ENCODE measurements around the gene TLE5. TPM values are rescaled to one million over a fixed set of nuclear protein-coding genes. Genes with fewer than 3 reads are reported as not detected.

The TLE5 gene
- total and polyA plus RNA-seq, 8 donors: 335 to 954 (median 788) TPM

GRCh38 chr19:3025549-3025886 is 36.8 kb downstream of the TLE5 start:
- H3K4me3 ChIP-seq: no peak overlapping the region
- peaks cover 4 to 8% of the 10 kb centered on the region in 2 donors for H3K4me1 ChIP-seq
- no peaks in the 10 kb centered on the region for H3K9me3 ChIP-seq
- H3K27ac ChIP-seq: no peak overlapping the region
- DNase-seq (no peak), ATAC-seq (no peak)
- no peaks in the 10 kb centered on the region for H3K36me3 ChIP-seq
- intact Hi-C loops (cut with DNase I): no loop called here
- TF ChIP-seq, protein P1, sequence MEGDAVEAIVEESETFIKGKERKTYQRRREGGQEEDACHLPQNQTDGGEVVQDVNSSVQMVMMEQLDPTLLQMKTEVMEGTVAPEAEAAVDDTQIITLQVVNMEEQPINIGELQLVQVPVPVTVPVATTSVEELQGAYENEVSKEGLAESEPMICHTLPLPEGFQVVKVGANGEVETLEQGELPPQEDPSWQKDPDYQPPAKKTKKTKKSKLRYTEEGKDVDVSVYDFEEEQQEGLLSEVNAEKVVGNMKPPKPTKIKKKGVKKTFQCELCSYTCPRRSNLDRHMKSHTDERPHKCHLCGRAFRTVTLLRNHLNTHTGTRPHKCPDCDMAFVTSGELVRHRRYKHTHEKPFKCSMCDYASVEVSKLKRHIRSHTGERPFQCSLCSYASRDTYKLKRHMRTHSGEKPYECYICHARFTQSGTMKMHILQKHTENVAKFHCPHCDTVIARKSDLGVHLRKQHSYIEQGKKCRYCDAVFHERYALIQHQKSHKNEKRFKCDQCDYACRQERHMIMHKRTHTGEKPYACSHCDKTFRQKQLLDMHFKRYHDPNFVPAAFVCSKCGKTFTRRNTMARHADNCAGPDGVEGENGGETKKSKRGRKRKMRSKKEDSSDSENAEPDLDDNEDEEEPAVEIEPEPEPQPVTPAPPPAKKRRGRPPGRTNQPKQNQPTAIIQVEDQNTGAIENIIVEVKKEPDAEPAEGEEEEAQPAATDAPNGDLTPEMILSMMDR (IDR thresholded peaks at IDR 0.05): no peak
- peaks cover 0 to 58% of the 10 kb centered on the region in 2 donors for H3K27me3 ChIP-seq

GRCh38 chr19:3024870-3025548 is 37.3 kb downstream of the TLE5 start:
- Histone ChIP-seq H3K27me3 (peaks cover 0 to 53% of the 10 kb centered on the region in 2 donors), H3K27ac (no peak overlapping the region), H3K4me3 (no peak overlapping the region), H3K4me1 (peaks cover 4 to 8% of the 10 kb centered on the region in 2 donors), H3K36me3 (no peaks in the 10 kb centered on the region), H3K9me3 (no peaks in the 10 kb centered on the region)
- ATAC-seq (no peak), DNase-seq (no peak)
- TF ChIP-seq, protein P1 (IDR thresholded peaks at IDR 0.05): no peak
- intact Hi-C loops (cut with DNase I): no loop called here

- TF ChIP-seq, protein P1 (IDR thresholded peaks at IDR 0.05): no peak
- intact Hi-C loops (cut with DNase I): no loop called here
- Histone ChIP-seq H3K27me3 (peaks cover 0 to 48% of the 10 kb centered on the region in 2 donors), H3K36me3 (peaks cover 0 to 1% of the 10 kb centered on the region in 2 donors), H3K27ac (no peak overlapping the region), H3K4me3 (no peak overlapping the region), H3K4me1 (peaks cover 4 to 8% of the 10 kb centered on the region in 2 donors), H3K9me3 (no peaks in the 10 kb centered on the region)
- DNase-seq: no peak
- no peak for ATAC-seq
Measured at GRCh38 chr19:3024509-3024869, 37.8 kb downstream of the TLE5 start.

GRCh38 chr19:3020321-3020960 is 41.9 kb downstream of the TLE5 start:
- Histone ChIP-seq H3K27me3 (peaks cover 0 to 17% of the 10 kb centered on the region in 2 donors), H3K4me1 (no peaks in the 10 kb centered on the region), H3K9me3 (no peaks in the 10 kb centered on the region), H3K27ac (no peak overlapping the region), H3K4me3 (no peak overlapping the region), H3K36me3 (peaks cover 0 to 8% of the 10 kb centered on the region in 2 donors)
- no peak for DNase-seq
- no peak for ATAC-seq
- intact Hi-C loops (cut with DNase I): no loop called here
- TF ChIP-seq, protein P1 (IDR thresholded peaks at IDR 0.05): no peak

- Histone ChIP-seq H3K27ac (no peak overlapping the region), H3K4me3 (no peak overlapping the region), H3K4me1 (no peaks in the 10 kb centered on the region), H3K36me3 (peaks cover 0 to 16% of the 10 kb centered on the region in 2 donors), H3K27me3 (peaks cover 0 to 6% of the 10 kb centered on the region in 2 donors), H3K9me3 (no peaks in the 10 kb centered on the region)
- TF ChIP-seq, protein P1 (IDR thresholded peaks at IDR 0.05): no peak
- intact Hi-C loops (cut with DNase I): no loop called here
- no peak for ATAC-seq
- DNase-seq: no peak
Measured at GRCh38 chr19:3019211-3019854, 43.0 kb downstream of the TLE5 start.
